PC-9 (cell line): ENCODE measurements around the gene RTN1.

Experiments
- CTCF ChIP-seq: fragments of 200-600 bp; sonication (generic); conservative IDR thresholded peaks from 2 replicates; pipeline ENCODE4 v1.6.1; 2017; ENCODE audit warnings: mixed run types, antibody characterized with exemption, mild to moderate bottlenecking, moderate library complexity
- EZH2 ChIP-seq: fragments of 200-600 bp; sonication (generic); IDR thresholded peaks from 2 replicates; pipeline ENCODE4 v1.8.0; 2017; ENCODE audit warnings: antibody characterized with exemption, low read depth

GRCh38 chr14:59919570-59920377, 49.2 kb upstream of the RTN1 start, which contains the start of gene LRRC9:
- TF ChIP-seq CTCF: no peak
- TF ChIP-seq EZH2: no peak
